IPS-18c (cell line): ENCODE results near the gene TCF7L1.
"Not testable (repeated sequence)": the region's sequence is repeated elsewhere in the genome, so short reads cannot be mapped to it uniquely, and the experiment has no call there.

ENCODE experiments used
- H3K4me3 ChIP-seq: 2 replicates; pipeline ENCODE4 v1.7.0; 2013; ENCODE audit warnings: low read depth, mild to moderate bottlenecking, low read length, moderate library complexity; ENCODE audit not compliant: insufficient read depth
- H3K9me3 ChIP-seq: one replicate; pipeline ENCODE4 v1.6.1; 2013; ENCODE audit warnings: mild to moderate bottlenecking, low read length, moderate library complexity; ENCODE audit not compliant: control insufficient read depth, insufficient read depth

The TCF7L1 gene

GRCh38 chr2:85329181-85329651 is 196.0 kb downstream of the TCF7L1 start:
- Histone ChIP-seq H3K4me3 (no peak overlapping the region), H3K9me3 (no peaks in the 10 kb centered on the region)

- not testable (repeated sequence) for H3K4me3 ChIP-seq, H3K9me3 ChIP-seq
These were observed 196.5 kb downstream of the TCF7L1 start for GRCh38 chr2:85329701-85330100.

GRCh38 chr2:85330839-85331636 is 197.8 kb downstream of the TCF7L1 start:
- H3K9me3 ChIP-seq: no peaks in the 10 kb centered on the region

GRCh38 chr2:85333877-85334276 is 200.7 kb downstream of the TCF7L1 start:
- H3K9me3 ChIP-seq, H3K4me3 ChIP-seq: not testable (repeated sequence)

More at GRCh38 chr2:85330839-85331636, 197.8 kb downstream of the TCF7L1 start:
- H3K4me3 ChIP-seq: no peak overlapping the region

- H3K9me3 ChIP-seq: no peaks in the 10 kb centered on the region
- H3K4me3 ChIP-seq: no peak overlapping the region
These were observed 201.7 kb downstream of the TCF7L1 start for GRCh38 chr2:85334928-85335327.

GRCh38 chr2:85340034-85340892 is 207.1 kb downstream of the TCF7L1 start:
- Histone ChIP-seq H3K4me3 (no peak overlapping the region), H3K9me3 (no peaks in the 10 kb centered on the region)

GRCh38 chr2:85341269-85342029 is 208.3 kb downstream of the TCF7L1 start:
- no peaks in the 10 kb centered on the region for H3K9me3 ChIP-seq
- H3K4me3 ChIP-seq: no peak overlapping the region

- no peak overlapping the region for H3K4me3 ChIP-seq
These were observed 209.0 kb downstream of the TCF7L1 start for GRCh38 chr2:85342156-85342555.

GRCh38 chr2:85343207-85343895 is 210.2 kb downstream of the TCF7L1 start:
- not testable (repeated sequence) for H3K9me3 ChIP-seq, H3K4me3 ChIP-seq

More at GRCh38 chr2:85342156-85342555, 209.0 kb downstream of the TCF7L1 start:
- no peaks in the 10 kb centered on the region for H3K9me3 ChIP-seq

GRCh38 chr2:85344356-85344954 is 211.3 kb downstream of the TCF7L1 start:
- H3K4me3 ChIP-seq: no peak overlapping the region
- H3K9me3 ChIP-seq: no peaks in the 10 kb centered on the region

GRCh38 chr2:85347599-85347998 is 214.4 kb downstream of the TCF7L1 start:
- no peaks in the 10 kb centered on the region for H3K9me3 ChIP-seq
- H3K4me3 ChIP-seq: no peak overlapping the region

- no peaks in the 10 kb centered on the region for H3K9me3 ChIP-seq
- peak overlapping the region; percentile 59 for H3K4me3 ChIP-seq
These were observed 220.7 kb downstream of the TCF7L1 start for GRCh38 chr2:85353876-85354285.

- no peaks in the 10 kb centered on the region for H3K9me3 ChIP-seq
- peak within 1 kb of the TSS; percentile 87 for H3K4me3 ChIP-seq
These were observed 221.3 kb downstream of the TCF7L1 start, which contains the start of the genes ELMOD3 and RETSAT for GRCh38 chr2:85354286-85355072. TSS of gene ELMOD3 (plus strand) at chr2:85354769. CDS start at chr2:85357199, 2,430 bp downstream. TSS of gene RETSAT (minus strand) at chr2:85354528. CDS start at chr2:85354507, 21 bp downstream.

- H3K4me3 ChIP-seq: peak overlapping the region; percentile 87
- H3K9me3 ChIP-seq: no peaks in the 10 kb centered on the region
These were observed 221.8 kb downstream of the TCF7L1 start for GRCh38 chr2:85355073-85355410.

GRCh38 chr2:85355521-85355920 is 222.3 kb downstream of the TCF7L1 start:
- H3K4me3 ChIP-seq: no peak overlapping the region; the same call in 1 of the 2 replicates
- H3K9me3 ChIP-seq: no peaks in the 10 kb centered on the region

GRCh38 chr2:85356186-85356585 is 223.0 kb downstream of the TCF7L1 start:
- Histone ChIP-seq H3K9me3 (no peaks in the 10 kb centered on the region), H3K4me3 (no peak overlapping the region)
